Epithelial cell of esophagus (primary cell): Measurements from ENCODE around the gene PHF21B.

Experiments used
- DNase-seq: peaks from one replicate; pipeline ENCODE4 v3.0.0; 2010; ENCODE audit warnings: low read depth
- H3K4me3 ChIP-seq: 2 replicates; pipeline ENCODE4 v1.5.1; 2011; ENCODE audit warnings: mild to moderate bottlenecking, low read length, control low read depth
- TF ChIP-seq, protein P1 (sequence below): IDR thresholded peaks from 2 replicates; pipeline ENCODE4 v1.5.1; 2011; ENCODE audit warnings: low read depth, mild to moderate bottlenecking, low read length, control low read depth, inconsistent platforms; ENCODE audit not compliant: insufficient read depth; ENCODE audit errors: missing control alignments

The PHF21B gene

DNA sequence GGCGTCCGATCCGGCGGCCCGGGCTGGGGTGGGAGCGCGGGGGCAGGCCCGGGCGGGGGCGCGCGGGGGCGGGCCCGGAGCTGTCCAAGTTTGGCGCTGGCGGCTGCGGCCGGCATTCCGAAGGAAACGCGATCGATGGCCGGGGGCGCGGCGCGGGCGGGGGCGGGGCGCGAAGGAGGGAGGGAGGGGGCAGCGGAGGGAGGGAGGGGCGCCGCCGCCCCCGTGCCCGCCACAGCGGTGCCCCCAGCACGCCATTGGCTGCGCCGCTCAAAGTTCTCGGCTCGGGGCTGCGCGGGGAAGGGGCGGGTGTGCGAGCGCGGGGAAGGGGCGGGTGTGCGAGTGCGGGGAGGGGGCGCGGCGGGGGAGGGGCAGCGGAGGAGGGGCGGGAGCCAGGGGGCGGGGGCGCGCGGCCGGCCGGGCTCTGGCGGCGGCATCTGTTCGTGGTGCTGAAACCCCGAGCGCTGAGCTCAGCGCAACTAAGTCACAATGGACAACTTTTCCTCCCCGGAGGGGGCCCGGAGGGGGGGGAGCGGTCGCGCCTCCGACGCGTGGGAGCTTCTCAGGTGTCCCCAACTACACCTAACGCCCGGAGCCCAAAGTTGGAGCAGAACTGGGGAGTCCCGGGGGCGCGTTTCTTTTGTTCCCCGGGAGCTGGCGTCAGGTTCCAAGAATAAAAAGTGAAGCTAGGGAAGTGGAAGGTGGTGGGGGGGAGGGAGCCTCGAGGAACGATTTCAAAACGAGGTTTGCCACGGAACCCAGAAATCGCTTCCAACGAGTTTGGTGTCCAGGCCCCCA, 2.2 kb downstream of the PHF21B start:
- H3K4me3 ChIP-seq, result no peak overlapping the region
- peak; percentile 41 for DNase-seq
- TF ChIP-seq, protein P1, sequence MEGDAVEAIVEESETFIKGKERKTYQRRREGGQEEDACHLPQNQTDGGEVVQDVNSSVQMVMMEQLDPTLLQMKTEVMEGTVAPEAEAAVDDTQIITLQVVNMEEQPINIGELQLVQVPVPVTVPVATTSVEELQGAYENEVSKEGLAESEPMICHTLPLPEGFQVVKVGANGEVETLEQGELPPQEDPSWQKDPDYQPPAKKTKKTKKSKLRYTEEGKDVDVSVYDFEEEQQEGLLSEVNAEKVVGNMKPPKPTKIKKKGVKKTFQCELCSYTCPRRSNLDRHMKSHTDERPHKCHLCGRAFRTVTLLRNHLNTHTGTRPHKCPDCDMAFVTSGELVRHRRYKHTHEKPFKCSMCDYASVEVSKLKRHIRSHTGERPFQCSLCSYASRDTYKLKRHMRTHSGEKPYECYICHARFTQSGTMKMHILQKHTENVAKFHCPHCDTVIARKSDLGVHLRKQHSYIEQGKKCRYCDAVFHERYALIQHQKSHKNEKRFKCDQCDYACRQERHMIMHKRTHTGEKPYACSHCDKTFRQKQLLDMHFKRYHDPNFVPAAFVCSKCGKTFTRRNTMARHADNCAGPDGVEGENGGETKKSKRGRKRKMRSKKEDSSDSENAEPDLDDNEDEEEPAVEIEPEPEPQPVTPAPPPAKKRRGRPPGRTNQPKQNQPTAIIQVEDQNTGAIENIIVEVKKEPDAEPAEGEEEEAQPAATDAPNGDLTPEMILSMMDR, result no peak

DNA sequence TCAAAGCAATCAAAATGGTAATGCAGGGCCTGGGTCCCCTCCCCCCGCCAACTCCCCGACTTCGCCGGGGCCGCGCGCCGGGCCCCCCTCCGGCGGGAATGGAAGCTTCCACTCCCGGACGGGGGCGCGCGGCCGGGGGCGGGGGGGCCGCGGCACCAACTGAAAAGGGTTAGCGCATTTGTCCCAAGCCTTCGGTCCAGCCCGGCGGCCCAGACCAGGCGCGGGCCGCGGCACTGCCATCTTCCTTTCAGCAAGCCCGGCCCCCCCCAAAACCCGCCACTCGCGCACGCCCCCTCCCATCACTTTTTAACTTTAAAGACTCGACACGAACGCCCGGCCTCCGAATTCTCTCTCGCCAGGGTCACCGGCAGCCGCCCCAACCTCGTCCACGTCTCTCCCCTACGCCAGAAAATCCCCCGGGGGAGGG, 2.8 kb downstream of the PHF21B start:
- TF ChIP-seq, protein P1, result no peak
- H3K4me3 ChIP-seq, result no peak overlapping the region
- DNase-seq, result no peak

DNA sequence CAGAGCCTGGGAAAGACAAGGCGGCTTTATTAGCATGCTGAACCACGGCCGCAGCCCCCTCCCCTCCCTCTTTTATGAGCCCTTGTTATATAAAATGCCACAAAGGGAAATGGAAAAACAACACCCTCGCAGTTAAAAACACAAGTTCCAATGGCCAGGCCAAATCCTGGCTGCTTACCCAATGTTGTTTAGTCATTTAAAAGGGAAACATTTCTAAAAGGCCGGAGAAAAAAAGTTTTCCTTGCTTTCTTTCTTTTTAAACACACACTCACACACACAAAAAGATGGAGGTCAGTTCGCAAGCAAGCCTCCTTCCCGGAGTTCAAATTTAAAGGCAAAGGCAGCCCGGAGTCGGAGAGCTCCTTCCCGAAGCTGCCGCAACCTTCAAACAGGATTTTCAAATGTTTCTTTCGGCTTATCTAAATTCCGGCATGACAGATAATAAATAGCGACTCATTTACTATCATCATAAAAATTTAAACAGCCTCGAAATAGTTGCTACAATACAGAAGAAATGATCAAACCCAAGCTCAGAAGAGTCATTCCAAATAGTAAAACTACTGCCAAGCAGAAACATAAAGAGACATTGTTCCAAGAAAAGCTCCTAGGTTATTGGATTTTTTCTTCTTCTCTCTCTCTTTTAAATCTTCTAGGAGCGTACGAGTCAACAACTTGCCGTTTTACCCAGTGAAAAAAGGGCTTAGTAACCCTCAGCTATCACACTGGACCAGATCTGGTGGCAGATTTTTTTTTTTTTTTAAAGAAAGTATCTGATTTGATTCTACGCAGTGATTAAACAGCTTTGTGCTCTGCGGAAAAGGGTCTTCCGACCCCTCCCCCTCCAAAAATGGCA, 3.5 kb downstream of the PHF21B start:
- H3K4me3 ChIP-seq, result no peak overlapping the region
- DNase-seq, result no peak
- TF ChIP-seq, protein P1, result no peak

DNA sequence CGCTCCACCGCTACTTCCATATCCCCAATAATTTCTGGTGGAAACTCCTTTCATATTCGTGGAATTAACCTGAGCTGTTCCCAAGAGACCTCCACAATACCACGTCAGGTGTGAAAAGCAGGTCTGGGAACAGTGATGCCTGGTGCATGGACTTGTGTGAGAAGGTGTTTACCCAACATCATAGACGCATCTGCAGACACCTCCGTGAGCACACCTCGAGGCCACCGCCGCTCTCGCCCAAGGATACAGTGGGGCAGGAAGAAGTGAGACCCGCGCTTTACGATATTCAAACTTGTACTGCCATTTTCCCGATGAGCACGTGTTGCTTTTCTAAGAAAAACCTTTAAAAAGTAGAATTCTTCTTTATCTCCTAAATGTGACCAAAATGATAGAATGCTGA, 8.2 kb downstream of the PHF21B start:
- TF ChIP-seq, protein P1, result no peak

DNA sequence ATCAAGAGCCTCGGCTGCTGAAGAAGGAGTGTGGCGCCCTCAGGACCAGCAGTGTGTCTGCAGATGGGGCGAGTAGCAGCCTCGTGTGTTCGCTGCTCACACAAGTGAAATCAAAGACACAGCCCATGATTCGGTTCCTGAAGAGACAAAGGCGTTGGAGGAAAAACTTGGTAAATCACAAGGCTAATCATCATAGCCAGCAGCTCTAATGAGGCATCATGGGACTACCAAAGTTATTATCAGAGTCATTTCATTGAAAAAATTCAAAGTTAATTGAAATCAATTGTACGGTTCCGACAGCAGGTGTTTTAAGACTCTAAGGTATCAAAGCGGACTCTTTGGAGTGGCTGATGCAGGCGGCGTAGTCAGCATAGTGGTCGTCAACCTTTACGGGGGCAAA, 9.5 kb downstream of the PHF21B start:
- no peak for DNase-seq
- no peak overlapping the region for H3K4me3 ChIP-seq
- TF ChIP-seq, protein P1, result no peak

More for the DNA sequence above, 8.2 kb downstream of the PHF21B start:
- H3K4me3 ChIP-seq, result no peak overlapping the region
- no peak for DNase-seq

DNA sequence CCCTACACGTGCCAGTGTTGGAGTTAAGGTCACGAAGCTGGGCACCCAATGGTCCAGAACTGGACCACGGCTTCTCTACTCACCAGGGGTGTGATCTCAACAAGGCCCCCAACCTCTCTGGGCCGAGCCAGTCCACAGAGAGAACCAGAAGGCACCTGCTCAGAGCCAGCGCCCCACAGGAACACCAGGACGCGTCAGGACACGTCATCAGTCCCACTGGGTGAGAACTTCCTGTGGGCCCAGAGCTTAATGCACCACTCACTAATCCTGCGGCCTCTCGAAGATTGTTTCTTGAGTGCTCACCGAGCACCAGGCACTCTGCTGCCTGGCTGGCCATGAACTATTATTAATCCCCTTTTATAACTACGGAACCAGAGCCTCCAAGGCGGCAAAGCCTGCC, 10.1 kb downstream of the PHF21B start:
- DNase-seq, result no peak
- TF ChIP-seq, protein P1, result no peak
- H3K4me3 ChIP-seq, result no peak overlapping the region
